Thyroid gland (tissue), 4 donors: ENCODE results near the gene NELL2.
A peak's percentile ranks its signal among the peaks of the same experiment; 100 is the strongest.

Experiments
- POLR2A ChIP-seq, 2 donors: fragments of 450-650 bp; IDR thresholded peaks; one replicate each; pipeline ENCODE4 v1.6.1; 2017; ENCODE audit warnings: antibody characterized with exemption in 2 of 2, mild to moderate bottlenecking in 2 of 2, moderate library complexity in 1 of 2
- TF ChIP-seq, protein P1 (sequence below), 6 experiments: fragments of 200-600 bp in 3 of 6; fragments of 450-650 bp in 3 of 6; sonication (generic) in 3 of 6; IDR thresholded peaks; one replicate each; pipeline ENCODE4 v1.5.1; 2016 to 2019; ENCODE audit warnings: antibody characterized with exemption in 6 of 6, mild to moderate bottlenecking in 2 of 6, inconsistent platforms in 1 of 6, moderate library complexity in 1 of 6

DNA sequence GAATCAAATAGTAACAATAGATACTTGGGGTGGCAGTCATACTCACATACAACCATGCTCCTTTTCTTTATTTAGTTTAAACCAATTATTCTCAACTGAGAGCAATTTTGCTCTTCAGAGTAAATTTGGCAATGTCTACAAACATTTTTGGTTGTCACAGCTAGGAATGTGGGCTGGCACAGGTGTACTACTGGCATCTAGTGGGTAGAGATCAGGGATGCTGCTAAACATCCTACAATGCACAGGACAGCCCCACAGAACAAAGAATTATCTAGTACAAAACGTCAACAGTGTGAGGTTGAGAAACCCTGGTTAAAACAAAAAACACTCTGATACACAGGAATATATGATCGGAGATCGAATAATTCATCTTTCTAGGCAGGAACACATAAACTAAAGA is 186.5 kb downstream of the NELL2 start:
- TF ChIP-seq, protein P1, sequence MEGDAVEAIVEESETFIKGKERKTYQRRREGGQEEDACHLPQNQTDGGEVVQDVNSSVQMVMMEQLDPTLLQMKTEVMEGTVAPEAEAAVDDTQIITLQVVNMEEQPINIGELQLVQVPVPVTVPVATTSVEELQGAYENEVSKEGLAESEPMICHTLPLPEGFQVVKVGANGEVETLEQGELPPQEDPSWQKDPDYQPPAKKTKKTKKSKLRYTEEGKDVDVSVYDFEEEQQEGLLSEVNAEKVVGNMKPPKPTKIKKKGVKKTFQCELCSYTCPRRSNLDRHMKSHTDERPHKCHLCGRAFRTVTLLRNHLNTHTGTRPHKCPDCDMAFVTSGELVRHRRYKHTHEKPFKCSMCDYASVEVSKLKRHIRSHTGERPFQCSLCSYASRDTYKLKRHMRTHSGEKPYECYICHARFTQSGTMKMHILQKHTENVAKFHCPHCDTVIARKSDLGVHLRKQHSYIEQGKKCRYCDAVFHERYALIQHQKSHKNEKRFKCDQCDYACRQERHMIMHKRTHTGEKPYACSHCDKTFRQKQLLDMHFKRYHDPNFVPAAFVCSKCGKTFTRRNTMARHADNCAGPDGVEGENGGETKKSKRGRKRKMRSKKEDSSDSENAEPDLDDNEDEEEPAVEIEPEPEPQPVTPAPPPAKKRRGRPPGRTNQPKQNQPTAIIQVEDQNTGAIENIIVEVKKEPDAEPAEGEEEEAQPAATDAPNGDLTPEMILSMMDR (IDR thresholded peaks at IDR 0.05) = peak in 4 of 6 experiments; percentile 31 to 57 (median 40)
- TF ChIP-seq POLR2A (IDR thresholded peaks at IDR 0.05) = no peak
